ENCODE data around the gene INSIG2.

INSIG2 gene

GRCh38 chr2:118056801-118057200 lies 31.5 kb upstream of the INSIG2 start:
- in situ Hi-C loops (cut with MboI; ENCODE audit: low pct_unique_long_range_greater_than_20kb, low sequenced_read_pairs, unreplicated experiment) = no loop called here
- no peak for DNase-seq (ENCODE audit: low spot score)
- no peak for TF ChIP-seq CTCF (IDR thresholded peaks at IDR 0.05; ENCODE audit: extremely low read depth, insufficient read depth, missing control alignments)

- no peak for DNase-seq (ENCODE audit: low spot score)
- no peak for TF ChIP-seq CTCF (IDR thresholded peaks at IDR 0.05; ENCODE audit: extremely low read depth, insufficient read depth, missing control alignments)
- in situ Hi-C loops (cut with MboI; ENCODE audit: low pct_unique_long_range_greater_than_20kb, low sequenced_read_pairs, unreplicated experiment) = no loop called here
Observed at GRCh38 chr2:118058951-118059350, 29.3 kb upstream of the INSIG2 start.

GRCh38 chr2:118059919-118060478 lies 28.3 kb upstream of the INSIG2 start:
- no peak for DNase-seq (ENCODE audit: low spot score)
- in situ Hi-C loops (cut with MboI; ENCODE audit: low pct_unique_long_range_greater_than_20kb, low sequenced_read_pairs, unreplicated experiment) = no loop called here

GRCh38 chr2:118061135-118061955 lies 26.9 kb upstream of the INSIG2 start:
- DNase-seq (ENCODE audit: low spot score) = peak; percentile 11
- in situ Hi-C loops (cut with MboI; ENCODE audit: low pct_unique_long_range_greater_than_20kb, low sequenced_read_pairs, unreplicated experiment) = no loop called here
- peak; percentile 64 for TF ChIP-seq CTCF (IDR thresholded peaks at IDR 0.05; ENCODE audit: extremely low read depth, insufficient read depth, missing control alignments)

More at GRCh38 chr2:118059919-118060478, 28.3 kb upstream of the INSIG2 start:
- TF ChIP-seq CTCF (IDR thresholded peaks at IDR 0.05; ENCODE audit: extremely low read depth, insufficient read depth, missing control alignments) = no peak

GRCh38 chr2:118062048-118062447 lies 26.2 kb upstream of the INSIG2 start:
- in situ Hi-C loops (cut with MboI; ENCODE audit: low pct_unique_long_range_greater_than_20kb, low sequenced_read_pairs, unreplicated experiment) = no loop called here
- DNase-seq (ENCODE audit: low spot score) = no peak
- TF ChIP-seq CTCF (IDR thresholded peaks at IDR 0.05; ENCODE audit: extremely low read depth, insufficient read depth, missing control alignments) = no peak

GRCh38 chr2:118062669-118063068 lies 25.6 kb upstream of the INSIG2 start:
- DNase-seq (ENCODE audit: low spot score) = no peak
- TF ChIP-seq CTCF (IDR thresholded peaks at IDR 0.05; ENCODE audit: extremely low read depth, insufficient read depth, missing control alignments) = no peak
- in situ Hi-C loops (cut with MboI; ENCODE audit: low pct_unique_long_range_greater_than_20kb, low sequenced_read_pairs, unreplicated experiment) = no loop called here

All from GM13977 (cell line).